C4-2B (cell line): Measurements from ENCODE around the gene UNC45A.

ENCODE experiments used
- ZFX ChIP-seq: fragments of 450-650 bp; IDR thresholded peaks from 2 replicates; pipeline ENCODE4 v1.6.1; 2017
- TF ChIP-seq, protein P1 (sequence below): fragments of 450-650 bp; conservative IDR thresholded peaks from 2 replicates; pipeline ENCODE4 v1.5.1; 2017; ENCODE audit warnings: mild to moderate bottlenecking

DNA sequence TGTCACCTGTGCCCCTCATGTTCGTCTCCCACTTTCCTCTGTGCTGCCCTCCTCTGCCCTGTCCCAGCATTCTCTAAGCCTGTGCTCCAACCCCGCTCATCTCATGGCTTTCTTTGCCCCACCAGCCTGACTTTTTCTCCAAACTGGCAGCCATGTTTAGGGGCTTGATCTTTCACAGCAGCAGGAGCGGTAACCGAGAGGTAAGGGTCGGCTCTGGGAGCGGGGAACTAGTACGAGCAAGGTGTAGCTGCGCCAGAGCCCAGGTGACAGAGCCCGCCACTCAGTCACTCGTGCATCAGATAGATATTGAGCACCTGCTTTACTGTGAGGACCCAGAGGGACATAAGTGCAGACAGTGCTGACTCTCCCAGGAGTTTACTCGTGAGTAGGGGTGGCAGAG lies 18.6 kb upstream of the UNC45A start:
- TF ChIP-seq, protein P1, sequence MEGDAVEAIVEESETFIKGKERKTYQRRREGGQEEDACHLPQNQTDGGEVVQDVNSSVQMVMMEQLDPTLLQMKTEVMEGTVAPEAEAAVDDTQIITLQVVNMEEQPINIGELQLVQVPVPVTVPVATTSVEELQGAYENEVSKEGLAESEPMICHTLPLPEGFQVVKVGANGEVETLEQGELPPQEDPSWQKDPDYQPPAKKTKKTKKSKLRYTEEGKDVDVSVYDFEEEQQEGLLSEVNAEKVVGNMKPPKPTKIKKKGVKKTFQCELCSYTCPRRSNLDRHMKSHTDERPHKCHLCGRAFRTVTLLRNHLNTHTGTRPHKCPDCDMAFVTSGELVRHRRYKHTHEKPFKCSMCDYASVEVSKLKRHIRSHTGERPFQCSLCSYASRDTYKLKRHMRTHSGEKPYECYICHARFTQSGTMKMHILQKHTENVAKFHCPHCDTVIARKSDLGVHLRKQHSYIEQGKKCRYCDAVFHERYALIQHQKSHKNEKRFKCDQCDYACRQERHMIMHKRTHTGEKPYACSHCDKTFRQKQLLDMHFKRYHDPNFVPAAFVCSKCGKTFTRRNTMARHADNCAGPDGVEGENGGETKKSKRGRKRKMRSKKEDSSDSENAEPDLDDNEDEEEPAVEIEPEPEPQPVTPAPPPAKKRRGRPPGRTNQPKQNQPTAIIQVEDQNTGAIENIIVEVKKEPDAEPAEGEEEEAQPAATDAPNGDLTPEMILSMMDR = no peak
- no peak for TF ChIP-seq ZFX
